ENCODE results near the gene RUNX2. TPM values are rescaled to one million over a fixed set of nuclear protein-coding genes. Genes with fewer than 3 reads are reported as not detected.

The RUNX2 gene
- total and polyA plus RNA-seq, 10 of the 15 experiments (the other 5 are each of a cell fraction or from before 2014, with no cell fraction given), result 0.01 to 0.77 (median 0.15) TPM; not detected in 3

- TF ChIP-seq, protein P1, sequence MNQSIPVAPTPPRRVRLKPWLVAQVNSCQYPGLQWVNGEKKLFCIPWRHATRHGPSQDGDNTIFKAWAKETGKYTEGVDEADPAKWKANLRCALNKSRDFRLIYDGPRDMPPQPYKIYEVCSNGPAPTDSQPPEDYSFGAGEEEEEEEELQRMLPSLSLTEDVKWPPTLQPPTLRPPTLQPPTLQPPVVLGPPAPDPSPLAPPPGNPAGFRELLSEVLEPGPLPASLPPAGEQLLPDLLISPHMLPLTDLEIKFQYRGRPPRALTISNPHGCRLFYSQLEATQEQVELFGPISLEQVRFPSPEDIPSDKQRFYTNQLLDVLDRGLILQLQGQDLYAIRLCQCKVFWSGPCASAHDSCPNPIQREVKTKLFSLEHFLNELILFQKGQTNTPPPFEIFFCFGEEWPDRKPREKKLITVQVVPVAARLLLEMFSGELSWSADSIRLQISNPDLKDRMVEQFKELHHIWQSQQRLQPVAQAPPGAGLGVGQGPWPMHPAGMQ (IDR thresholded peaks at IDR 0.05; ENCODE audit: borderline replicate concordance), result no peak
- TF ChIP-seq RCOR1 (conservative IDR thresholded peaks at IDR 0.05; ENCODE audit: low read depth, low read length) (no peak), STAT1 (conservative IDR thresholded peaks at IDR 0.05) (no peak)
- TF ChIP-seq, protein P2, sequence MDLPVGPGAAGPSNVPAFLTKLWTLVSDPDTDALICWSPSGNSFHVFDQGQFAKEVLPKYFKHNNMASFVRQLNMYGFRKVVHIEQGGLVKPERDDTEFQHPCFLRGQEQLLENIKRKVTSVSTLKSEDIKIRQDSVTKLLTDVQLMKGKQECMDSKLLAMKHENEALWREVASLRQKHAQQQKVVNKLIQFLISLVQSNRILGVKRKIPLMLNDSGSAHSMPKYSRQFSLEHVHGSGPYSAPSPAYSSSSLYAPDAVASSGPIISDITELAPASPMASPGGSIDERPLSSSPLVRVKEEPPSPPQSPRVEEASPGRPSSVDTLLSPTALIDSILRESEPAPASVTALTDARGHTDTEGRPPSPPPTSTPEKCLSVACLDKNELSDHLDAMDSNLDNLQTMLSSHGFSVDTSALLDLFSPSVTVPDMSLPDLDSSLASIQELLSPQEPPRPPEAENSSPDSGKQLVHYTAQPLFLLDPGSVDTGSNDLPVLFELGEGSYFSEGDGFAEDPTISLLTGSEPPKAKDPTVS (IDR thresholded peaks at IDR 0.05; ENCODE audit: low read depth, low read length), result no peak
Observed at GRCh38 chr6:45375449-45375848, 47.3 kb downstream of the RUNX2 start (continued).

DNA sequence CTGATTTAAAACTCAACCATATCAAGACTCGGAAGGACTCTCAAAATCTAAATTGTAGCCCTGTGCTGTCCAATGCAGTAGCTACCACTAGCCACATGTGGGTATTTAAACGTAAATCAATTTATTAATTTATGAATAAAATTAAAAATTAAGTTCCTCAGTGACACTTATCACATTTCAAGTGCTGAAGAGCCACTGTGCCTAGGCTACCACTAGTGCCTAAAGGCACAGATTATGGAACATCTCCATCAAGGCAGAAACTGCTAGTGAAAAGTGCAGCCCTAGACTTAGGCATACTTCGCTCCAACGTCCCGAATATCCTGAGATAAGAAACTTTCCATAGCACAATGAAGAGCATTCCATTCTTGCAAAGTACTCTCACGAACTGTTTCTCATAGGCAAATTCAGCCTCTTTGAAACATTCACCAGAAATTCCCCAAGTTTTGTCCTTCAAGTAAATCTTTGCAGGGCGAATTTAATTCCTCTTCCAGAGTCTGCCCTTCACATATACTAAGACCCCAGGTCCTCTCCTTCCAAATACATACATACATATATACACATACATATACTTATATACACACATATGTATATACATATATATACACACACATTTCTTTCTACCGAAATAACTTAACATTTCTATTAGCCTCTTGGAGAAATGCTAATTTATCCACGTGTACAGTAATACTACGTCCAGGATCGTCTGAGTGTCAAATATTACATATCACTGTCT is 48.3 kb downstream of the RUNX2 start:
- H3K27ac ChIP-seq (ENCODE audit: control insufficient read depth, insufficient read depth), result peak overlapping the region; percentile 80; the same call in 1 of the 2 replicates
- H3K4me1 ChIP-seq (ENCODE audit: control insufficient read depth, insufficient read depth, low read length), result no peaks in the 10 kb centered on the region; the same call in 1 of the 2 replicates
- 50% methylated on average over 11 of the region's 11 CpGs for WGBS (ENCODE audit: insufficient coverage, insufficient replicate concordance, low lambda C conversion rate, missing lambda C conversion rate)
- no peaks in the 10 kb centered on the region; the same call in 2 of the 3 replicates for H3K9me3 ChIP-seq (replicated peaks; ENCODE audit: control insufficient read depth, insufficient read depth, low read length)
- no peaks in the 10 kb centered on the region for H3K36me3 ChIP-seq (ENCODE audit: control insufficient read depth in 2 of 2, insufficient read depth in 2 of 2, low read length in 1 of 2)
- no peaks in the 10 kb centered on the region for H4K20me1 ChIP-seq (ENCODE audit: control insufficient read depth, insufficient read depth)
- no peaks in the 10 kb centered on the region for H3K79me2 ChIP-seq (ENCODE audit: control insufficient read depth, insufficient read depth, low read length)
- DNase-seq (ENCODE audit: low read depth, low spot score) (no peak), ATAC-seq (no peak), FAIRE-seq (no peak)
- H2AFZ ChIP-seq (ENCODE audit: control insufficient read depth, low read depth, low read length), result peak overlapping the region; percentile 95
- ChIA-PET RAD21 (ENCODE audit: unreplicated experiment) (interaction anchor here (1.1 to 2.9 kb wide), 5 partner anchors 38 to 721 kb away, joined by 3 to 16 read pairs (median 7); no protein-coding TSS in a partner anchor), SMC1A (ENCODE audit: uncharacterized antibody, unreplicated experiment) (interaction anchor here (0.9 to 2.9 kb wide), 2 partner anchors 8 to 338 kb away, joined by 4 to 15 read pairs; no protein-coding TSS in a partner anchor), POLR2A (no interaction called here), CTCF (interaction anchor here (0.7 to 4.4 kb wide), 6 partner anchors 9 to 723 kb away, joined by 3 to 22 read pairs (median 3); no protein-coding TSS in a partner anchor)
- H3K27me3 ChIP-seq (replicated peaks in 1 of 2; ENCODE audit: control insufficient read depth in 2 of 2, insufficient read depth in 2 of 2, low read length in 1 of 2), result peaks cover 0 to 2% of the 10 kb centered on the region in 2 experiments; a peak in 1 of 4 replicates
- peak overlapping the region; percentile 69 for H3K4me3 ChIP-seq
- no peak overlapping the region; the same call in 1 of the 2 replicates for H3K9ac ChIP-seq (ENCODE audit: control insufficient read depth, insufficient read depth, low read length)
- peak overlapping the region; percentile 78 for H3K4me2 ChIP-seq (ENCODE audit: control insufficient read depth, insufficient read depth)
- BruUV-seq (replicated peaks), result no TSS peak
- intact Hi-C loops (cut with micrococcal nuclease; ENCODE audit: unreplicated experiment), result loop anchor here (5.0 to 10.0 kb wide), 4 partner anchors 222 to 719 kb away; no protein-coding TSS in a partner anchor
- in situ Hi-C loops (cut with MboI), result no loop called here
- no peak for TF ChIP-seq HDGF (IDR thresholded peaks at IDR 0.05)
- no peak for TF ChIP-seq RFX5 (IDR thresholded peaks at IDR 0.05; ENCODE audit: low read depth, low read length)
- TF ChIP-seq BACH1 (IDR thresholded peaks at IDR 0.05; ENCODE audit: borderline replicate concordance), result no peak
- TF ChIP-seq NFXL1 (IDR thresholded peaks at IDR 0.05; ENCODE audit: borderline replicate concordance), result no peak
- TF ChIP-seq KDM1A (IDR thresholded peaks at IDR 0.05; ENCODE audit: borderline replicate concordance), result no peak
- TF ChIP-seq RELA (IDR thresholded peaks at IDR 0.05; ENCODE audit: borderline replicate concordance, partially characterized antibody), result no peak
- no peak for TF ChIP-seq TBL1XR1 (IDR thresholded peaks at IDR 0.05; ENCODE audit: low read depth, low read length)
- TF ChIP-seq, protein P3, sequence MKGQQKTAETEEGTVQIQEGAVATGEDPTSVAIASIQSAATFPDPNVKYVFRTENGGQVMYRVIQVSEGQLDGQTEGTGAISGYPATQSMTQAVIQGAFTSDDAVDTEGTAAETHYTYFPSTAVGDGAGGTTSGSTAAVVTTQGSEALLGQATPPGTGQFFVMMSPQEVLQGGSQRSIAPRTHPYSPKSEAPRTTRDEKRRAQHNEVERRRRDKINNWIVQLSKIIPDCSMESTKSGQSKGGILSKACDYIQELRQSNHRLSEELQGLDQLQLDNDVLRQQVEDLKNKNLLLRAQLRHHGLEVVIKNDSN (IDR thresholded peaks at IDR 0.05; ENCODE audit: borderline replicate concordance, extremely low read length, insufficient read depth, low read depth, low read length), result no peak
- TF ChIP-seq BCLAF1 (IDR thresholded peaks at IDR 0.05), result no peak
- no peak for TF ChIP-seq RAD21 (IDR thresholded peaks at IDR 0.05; ENCODE audit: insufficient read depth, low read depth, low read length)
- TF ChIP-seq PML (IDR thresholded peaks at IDR 0.05; ENCODE audit: low read length), result no peak
